ENCODE measurements around the gene PLEKHA3. TPM values are rescaled to one million over a fixed set of nuclear protein-coding genes. Genes with fewer than 3 reads are reported as not detected.

The PLEKHA3 gene
- total RNA-seq, 1 experiment from 2014 or later = 30.5 TPM

- POLR2A ChIA-PET = interaction anchor here (0.7 kb wide), 1 partner anchor 103 kb away, joined by 3 read pairs; no protein-coding TSS in a partner anchor
- CTCF ChIA-PET = no interaction called here
- BruUV-seq (replicated peaks) = no TSS peak
- TF ChIP-seq, protein P1, sequence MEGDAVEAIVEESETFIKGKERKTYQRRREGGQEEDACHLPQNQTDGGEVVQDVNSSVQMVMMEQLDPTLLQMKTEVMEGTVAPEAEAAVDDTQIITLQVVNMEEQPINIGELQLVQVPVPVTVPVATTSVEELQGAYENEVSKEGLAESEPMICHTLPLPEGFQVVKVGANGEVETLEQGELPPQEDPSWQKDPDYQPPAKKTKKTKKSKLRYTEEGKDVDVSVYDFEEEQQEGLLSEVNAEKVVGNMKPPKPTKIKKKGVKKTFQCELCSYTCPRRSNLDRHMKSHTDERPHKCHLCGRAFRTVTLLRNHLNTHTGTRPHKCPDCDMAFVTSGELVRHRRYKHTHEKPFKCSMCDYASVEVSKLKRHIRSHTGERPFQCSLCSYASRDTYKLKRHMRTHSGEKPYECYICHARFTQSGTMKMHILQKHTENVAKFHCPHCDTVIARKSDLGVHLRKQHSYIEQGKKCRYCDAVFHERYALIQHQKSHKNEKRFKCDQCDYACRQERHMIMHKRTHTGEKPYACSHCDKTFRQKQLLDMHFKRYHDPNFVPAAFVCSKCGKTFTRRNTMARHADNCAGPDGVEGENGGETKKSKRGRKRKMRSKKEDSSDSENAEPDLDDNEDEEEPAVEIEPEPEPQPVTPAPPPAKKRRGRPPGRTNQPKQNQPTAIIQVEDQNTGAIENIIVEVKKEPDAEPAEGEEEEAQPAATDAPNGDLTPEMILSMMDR (IDR thresholded peaks at IDR 0.05) = no peak
- 0 out of 2 replicates have a peak, but pooled peaks have one; percentile 19 for TF ChIP-seq POLR2AphosphoS5 (IDR thresholded peaks at IDR 0.05; ENCODE audit: low read depth, low read length)
- TF ChIP-seq, protein P2, sequence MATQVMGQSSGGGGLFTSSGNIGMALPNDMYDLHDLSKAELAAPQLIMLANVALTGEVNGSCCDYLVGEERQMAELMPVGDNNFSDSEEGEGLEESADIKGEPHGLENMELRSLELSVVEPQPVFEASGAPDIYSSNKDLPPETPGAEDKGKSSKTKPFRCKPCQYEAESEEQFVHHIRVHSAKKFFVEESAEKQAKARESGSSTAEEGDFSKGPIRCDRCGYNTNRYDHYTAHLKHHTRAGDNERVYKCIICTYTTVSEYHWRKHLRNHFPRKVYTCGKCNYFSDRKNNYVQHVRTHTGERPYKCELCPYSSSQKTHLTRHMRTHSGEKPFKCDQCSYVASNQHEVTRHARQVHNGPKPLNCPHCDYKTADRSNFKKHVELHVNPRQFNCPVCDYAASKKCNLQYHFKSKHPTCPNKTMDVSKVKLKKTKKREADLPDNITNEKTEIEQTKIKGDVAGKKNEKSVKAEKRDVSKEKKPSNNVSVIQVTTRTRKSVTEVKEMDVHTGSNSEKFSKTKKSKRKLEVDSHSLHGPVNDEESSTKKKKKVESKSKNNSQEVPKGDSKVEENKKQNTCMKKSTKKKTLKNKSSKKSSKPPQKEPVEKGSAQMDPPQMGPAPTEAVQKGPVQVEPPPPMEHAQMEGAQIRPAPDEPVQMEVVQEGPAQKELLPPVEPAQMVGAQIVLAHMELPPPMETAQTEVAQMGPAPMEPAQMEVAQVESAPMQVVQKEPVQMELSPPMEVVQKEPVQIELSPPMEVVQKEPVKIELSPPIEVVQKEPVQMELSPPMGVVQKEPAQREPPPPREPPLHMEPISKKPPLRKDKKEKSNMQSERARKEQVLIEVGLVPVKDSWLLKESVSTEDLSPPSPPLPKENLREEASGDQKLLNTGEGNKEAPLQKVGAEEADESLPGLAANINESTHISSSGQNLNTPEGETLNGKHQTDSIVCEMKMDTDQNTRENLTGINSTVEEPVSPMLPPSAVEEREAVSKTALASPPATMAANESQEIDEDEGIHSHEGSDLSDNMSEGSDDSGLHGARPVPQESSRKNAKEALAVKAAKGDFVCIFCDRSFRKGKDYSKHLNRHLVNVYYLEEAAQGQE (IDR thresholded peaks at IDR 0.05; ENCODE audit: insufficient read depth in 1 of 2, low read depth in 2 of 2, low read length in 1 of 2) = no peak
- H3K27ac ChIP-seq (ENCODE audit: low read length) = peak overlapping the region; percentile 84
- in situ Hi-C loops (cut with HindIII; ENCODE audit: low pct_unique_long_range_greater_than_20kb, low sequenced_read_pairs) = no loop called here
- ATAC-seq (no peak), DNase-seq (ENCODE audit: low read depth, low spot score) (no peak)
- peak overlapping the region; percentile 56 to 89 for H3K4me3 ChIP-seq (ENCODE audit: low read depth in 2 of 2, low read length in 2 of 2)
- peaks cover 25% of the 10 kb centered on the region for H3K4me1 ChIP-seq (ENCODE audit: control insufficient read depth, insufficient read depth, low read length)
- intact Hi-C loops (cut with micrococcal nuclease; ENCODE audit: unreplicated experiment) = loop anchor here (2.0 to 5.0 kb wide), 2 partner anchors 29 to 43 kb away; partner anchors contain the start of genes PJVK and PRKRA
- no peaks in the 10 kb centered on the region for H3K9me3 ChIP-seq (ENCODE audit: control insufficient read depth, insufficient read depth, low read depth, low read length)
- H3K27me3 ChIP-seq (ENCODE audit: control insufficient read depth, insufficient read depth, low read length) = no peaks in the 10 kb centered on the region
- no peaks in the 10 kb centered on the region for H3K36me3 ChIP-seq (ENCODE audit: control insufficient read depth, insufficient read depth, low read length)
These were observed 465 bp upstream of the PLEKHA3 start for GRCh38 chr2:178479758-178480226.

DNA sequence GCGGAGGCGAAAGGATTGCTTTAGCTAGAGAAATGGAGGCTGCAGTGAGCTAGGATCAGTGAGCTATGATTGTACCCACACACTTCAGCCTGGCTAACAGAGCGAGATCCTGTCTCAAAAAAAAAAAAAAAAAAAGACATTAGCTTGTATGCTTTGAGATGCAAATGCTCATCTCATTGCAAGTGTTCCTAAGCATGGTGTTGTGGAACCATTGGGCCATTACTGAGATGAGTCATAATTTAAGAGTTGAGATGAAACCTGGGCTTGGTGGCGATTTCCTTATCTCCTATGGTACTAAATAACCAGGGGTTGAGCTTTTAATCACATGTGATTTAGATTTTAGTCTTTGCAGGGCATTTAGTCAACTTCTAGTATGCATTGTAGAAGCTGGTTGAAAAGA, 2.2 kb downstream of the PLEKHA3 start:
- no TSS peak for BruUV-seq (replicated peaks)
- DNase-seq (ENCODE audit: low read depth, low spot score) (no peak), ATAC-seq (no peak)
- Histone ChIP-seq H3K4me1 (ENCODE audit: control insufficient read depth, insufficient read depth, low read length) (peaks cover 25% of the 10 kb centered on the region), H3K4me3 (ENCODE audit: low read depth in 2 of 2, low read length in 2 of 2) (no peak overlapping the region), H3K36me3 (ENCODE audit: control insufficient read depth, insufficient read depth, low read length) (no peaks in the 10 kb centered on the region; the same call in 1 of the 2 replicates), H3K27me3 (ENCODE audit: control insufficient read depth, insufficient read depth, low read length) (no peaks in the 10 kb centered on the region), H3K27ac (ENCODE audit: low read length) (no peak overlapping the region), H3K9me3 (ENCODE audit: control insufficient read depth, insufficient read depth, low read depth, low read length) (no peaks in the 10 kb centered on the region)
- TF ChIP-seq, protein P2 (IDR thresholded peaks at IDR 0.05; ENCODE audit: insufficient read depth in 1 of 2, low read depth in 2 of 2, low read length in 1 of 2) = no peak
- TF ChIP-seq, protein P1 (IDR thresholded peaks at IDR 0.05) = no peak
- no peak for TF ChIP-seq TCF7L2 (IDR thresholded peaks at IDR 0.05; ENCODE audit: low read depth, low read length)
- TF ChIP-seq POLR2AphosphoS5 (IDR thresholded peaks at IDR 0.05; ENCODE audit: low read depth, low read length) = no peak
- no peak for TF ChIP-seq SIN3A (IDR thresholded peaks at IDR 0.05; ENCODE audit: borderline replicate concordance, insufficient read depth, low read depth, low read length)
- intact Hi-C loops (cut with micrococcal nuclease; ENCODE audit: unreplicated experiment) = no loop called here
- CTCF ChIA-PET = interaction anchor here (0.7 kb wide), 2 partner anchors 22 to 54 kb away, joined by 3 to 7 read pairs; no protein-coding TSS in a partner anchor
- POLR2A ChIA-PET = interaction anchor here (0.6 to 0.7 kb wide), 2 partner anchors 25 to 206 kb away, joined by 3 to 6 read pairs; no protein-coding TSS in a partner anchor
- in situ Hi-C loops (cut with HindIII; ENCODE audit: low pct_unique_long_range_greater_than_20kb, low sequenced_read_pairs) = no loop called here
